Epithelial cell of esophagus (primary cell): ENCODE measurements around the gene MIPEP.
"Not testable (repeated sequence)": the region's sequence is repeated elsewhere in the genome, so short reads cannot be mapped to it uniquely, and the experiment has no call there.

Experiments used
- DNase-seq: peaks from one replicate; pipeline ENCODE4 v3.0.0; 2010; ENCODE audit warnings: low read depth
- H3K4me3 ChIP-seq: 2 replicates; pipeline ENCODE4 v1.5.1; 2011; ENCODE audit warnings: mild to moderate bottlenecking, low read length, control low read depth
- TF ChIP-seq, protein P1 (sequence below): IDR thresholded peaks from 2 replicates; pipeline ENCODE4 v1.5.1; 2011; ENCODE audit warnings: low read depth, mild to moderate bottlenecking, low read length, control low read depth, inconsistent platforms; ENCODE audit not compliant: insufficient read depth; ENCODE audit errors: missing control alignments

MIPEP gene

DNA sequence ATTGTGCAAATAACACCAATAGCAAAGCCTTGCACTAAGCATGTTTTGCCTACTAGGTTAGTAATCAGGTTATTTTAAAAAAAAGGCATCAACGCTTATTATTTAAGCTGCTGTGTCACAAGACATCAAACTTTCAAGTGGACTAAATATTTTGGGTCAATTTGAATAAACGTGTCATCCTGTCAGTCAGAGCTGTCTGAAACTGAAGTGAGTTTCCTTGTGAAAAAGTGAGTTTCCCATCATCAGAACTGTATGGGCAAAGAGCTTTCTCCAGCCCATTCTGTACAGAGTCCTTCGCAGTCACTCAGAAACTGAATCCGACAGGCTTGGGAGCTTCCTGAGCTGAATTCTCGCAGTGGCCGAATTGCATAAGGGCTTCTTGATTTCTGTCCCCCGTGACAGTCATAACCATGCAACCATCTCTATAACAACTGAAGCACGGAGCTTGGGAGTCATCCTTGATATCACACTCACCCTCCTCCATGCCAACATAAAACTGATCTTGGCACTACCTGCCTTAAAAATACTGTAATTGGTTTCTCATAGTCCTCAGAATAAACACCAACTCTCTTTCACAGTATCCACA, 139.8 kb downstream of the MIPEP start:
- TF ChIP-seq, protein P1, sequence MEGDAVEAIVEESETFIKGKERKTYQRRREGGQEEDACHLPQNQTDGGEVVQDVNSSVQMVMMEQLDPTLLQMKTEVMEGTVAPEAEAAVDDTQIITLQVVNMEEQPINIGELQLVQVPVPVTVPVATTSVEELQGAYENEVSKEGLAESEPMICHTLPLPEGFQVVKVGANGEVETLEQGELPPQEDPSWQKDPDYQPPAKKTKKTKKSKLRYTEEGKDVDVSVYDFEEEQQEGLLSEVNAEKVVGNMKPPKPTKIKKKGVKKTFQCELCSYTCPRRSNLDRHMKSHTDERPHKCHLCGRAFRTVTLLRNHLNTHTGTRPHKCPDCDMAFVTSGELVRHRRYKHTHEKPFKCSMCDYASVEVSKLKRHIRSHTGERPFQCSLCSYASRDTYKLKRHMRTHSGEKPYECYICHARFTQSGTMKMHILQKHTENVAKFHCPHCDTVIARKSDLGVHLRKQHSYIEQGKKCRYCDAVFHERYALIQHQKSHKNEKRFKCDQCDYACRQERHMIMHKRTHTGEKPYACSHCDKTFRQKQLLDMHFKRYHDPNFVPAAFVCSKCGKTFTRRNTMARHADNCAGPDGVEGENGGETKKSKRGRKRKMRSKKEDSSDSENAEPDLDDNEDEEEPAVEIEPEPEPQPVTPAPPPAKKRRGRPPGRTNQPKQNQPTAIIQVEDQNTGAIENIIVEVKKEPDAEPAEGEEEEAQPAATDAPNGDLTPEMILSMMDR = no peak
- DNase-seq = no peak
- H3K4me3 ChIP-seq = no peak overlapping the region

- DNase-seq = no peak
- TF ChIP-seq, protein P1 = no peak
- H3K4me3 ChIP-seq = no peak overlapping the region
Observed at GRCh38 chr13:23748109-23748990, 140.8 kb downstream of the MIPEP start.

GRCh38 chr13:23746141-23746540, 143.1 kb downstream of the MIPEP start:
- DNase-seq, H3K4me3 ChIP-seq: not testable (repeated sequence)

DNA sequence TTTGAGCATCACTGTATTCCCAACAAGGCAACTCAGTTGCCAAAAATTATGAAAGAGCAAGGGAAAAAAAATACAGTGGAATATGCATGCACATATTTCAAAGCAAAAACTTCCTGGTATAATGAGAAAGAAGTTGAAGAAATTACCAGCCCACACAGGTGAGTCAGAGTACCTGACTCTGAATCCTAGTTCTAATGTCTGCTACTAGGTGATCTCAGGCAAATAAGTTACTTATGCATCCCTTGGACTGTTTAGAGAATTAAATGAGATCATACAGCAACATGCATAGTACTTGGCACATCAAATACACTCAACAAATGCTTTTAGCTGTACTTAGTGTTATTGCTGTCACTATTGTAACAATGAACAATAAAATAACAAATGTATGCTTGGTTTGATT, 144.9 kb downstream of the MIPEP start:
- TF ChIP-seq, protein P1 = no peak
- DNase-seq = peak; percentile 84
- no peak overlapping the region for H3K4me3 ChIP-seq

GRCh38 chr13:23743278-23744076, 145.7 kb downstream of the MIPEP start:
- no peak overlapping the region for H3K4me3 ChIP-seq
- peak; percentile 81 for DNase-seq
- TF ChIP-seq, protein P1 = no peak

GRCh38 chr13:23741879-23742510, 147.2 kb downstream of the MIPEP start:
- DNase-seq = no peak
- no peak overlapping the region for H3K4me3 ChIP-seq
- TF ChIP-seq, protein P1 = peak; percentile 48

DNA sequence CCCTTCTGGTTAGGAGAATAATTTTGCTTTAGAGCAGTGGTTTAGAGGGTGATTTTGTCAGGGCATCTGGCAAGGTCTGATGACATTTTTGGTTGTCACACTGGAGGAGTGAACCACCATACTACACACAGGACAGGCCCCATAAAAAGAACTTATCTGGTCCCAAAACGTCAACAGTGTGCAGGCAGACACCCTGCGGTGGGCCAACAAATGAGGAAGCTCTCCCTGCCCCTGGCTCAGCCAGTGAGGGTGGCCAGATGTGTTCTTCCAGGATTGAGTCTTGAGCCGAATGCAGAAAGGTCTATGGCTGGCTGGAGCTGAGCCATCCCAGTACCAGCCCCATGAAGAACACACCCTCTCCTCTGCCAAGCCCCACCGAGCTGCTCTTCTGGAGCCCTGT, 149.2 kb downstream of the MIPEP start:
- DNase-seq = no peak
- TF ChIP-seq, protein P1 = no peak
- H3K4me3 ChIP-seq = no peak overlapping the region
